HepG2 (cell line): ENCODE data around the gene CACNA1G. TPM values are rescaled to one million over a fixed set of nuclear protein-coding genes. Genes with fewer than 3 reads are reported as not detected.

Source experiments
- ATAC-seq: fragments of 200-7000 bp; cut with Tn5 transposase; 3 replicates; pipeline ENCODE4 v1.9.1; 2020; ENCODE audit warnings: mild to moderate bottlenecking, moderate library complexity
- BruUV-seq: library from RNA; stranded (reverse); fragments of 400-500 nt; replicated peaks from 2 replicates; lab custom pipeline; 2021; lab: Mats Ljungman, UMichigan
- CTCF ChIA-PET: fragments of 300-600 bp; formaldehyde crosslinking; extraction: SDS; loops from one replicate; lab custom pipeline; 2021; ENCODE audit warnings: low total read pairs, inconsistent platforms, low intra/inter-chr PET ratio; lab: Yijun Ruan, JAX
- POLR2A ChIA-PET: fragments of 350-600 bp; sonication (Branson Sonifier 250); formaldehyde crosslinking; loops from one replicate; lab custom pipeline; 2020; ENCODE audit warnings: antibody characterized with exemption, inconsistent platforms; lab: Yijun Ruan, JAX
- DNase-seq: peaks from one replicate; pipeline ENCODE4 v3.0.0-alpha.2; 2015; ENCODE audit warnings: low spot score
- FAIRE-seq: peaks from 3 replicates; lab custom pipeline; 2011; peaks lifted over from hg19 to GRCh38; lab: Jason Lieb, UNC
- H2AFZ ChIP-seq: one replicate; pipeline ENCODE4 v1.6.1; 2011; ENCODE audit warnings: low read length, inconsistent platforms
- H3K27ac ChIP-seq: fragments of 300-600 bp; 3 replicates; pipeline ENCODE4 v1.8.0; 2011; ENCODE audit warnings: mixed run types, mild to moderate bottlenecking, mixed read lengths, low read length, inconsistent platforms; ENCODE audit not compliant: insufficient read depth; ENCODE audit errors: extremely low read length
- H3K27me3 ChIP-seq, 2 experiments: fragments of 200-600 bp in 1 of 2; 2 replicates in 1 of 2; 3 replicates in 1 of 2; pipeline versions ENCODE4 v1.6.0 to v1.8.0; 2011; ENCODE audit warnings: low read length in 2 of 2, mild to moderate bottlenecking in 2 of 2, moderate library complexity in 2 of 2, inconsistent platforms in 1 of 2; ENCODE audit not compliant: insufficient read depth in 2 of 2, control insufficient read depth in 1 of 2
- H3K36me3 ChIP-seq, 2 experiments: fragments of 200-600 bp in 1 of 2; replicated peaks in 1 of 2; 2 replicates in 1 of 2; 3 replicates in 1 of 2; pipeline versions ENCODE4 v1.5.1 to v1.8.0; 2011; ENCODE audit warnings: low read length in 2 of 2, inconsistent platforms in 1 of 2; ENCODE audit not compliant: insufficient read depth in 2 of 2, control insufficient read depth in 1 of 2
- H3K4me1 ChIP-seq: 2 replicates; pipeline ENCODE4 v1.5.1; 2012; ENCODE audit warnings: low read length, inconsistent platforms; ENCODE audit not compliant: insufficient read depth
- H3K4me2 ChIP-seq: 2 replicates; pipeline ENCODE4 v1.6.0; 2011; ENCODE audit warnings: low read depth, low read length, inconsistent platforms
- H3K4me3 ChIP-seq, 3 experiments: fragments of 200-600 bp in 1 of 3; sonication (generic), shearing (Covaris generic) in 1 of 3; replicated peaks in 1 of 3; 2 replicates each; pipeline ENCODE4 v1.5.1; 2011 to 2016; ENCODE audit warnings: low read length in 3 of 3, inconsistent platforms in 2 of 3, low read depth in 2 of 3, mild to moderate bottlenecking in 2 of 3, control low read depth in 1 of 3, mixed read lengths in 1 of 3; ENCODE audit not compliant: insufficient read depth in 1 of 3
- H3K79me2 ChIP-seq: one replicate; pipeline ENCODE4 v1.6.1; 2011; ENCODE audit warnings: low read length, inconsistent platforms; ENCODE audit not compliant: insufficient read depth
- H3K9ac ChIP-seq: 2 replicates; pipeline ENCODE4 v1.6.0; 2011; ENCODE audit warnings: mild to moderate bottlenecking, low read depth, low read length, inconsistent platforms; ENCODE audit not compliant: insufficient read depth
- H3K9me3 ChIP-seq: 2 replicates; pipeline ENCODE4 v1.5.1; 2012; ENCODE audit warnings: mild to moderate bottlenecking, low read length
- H4K20me1 ChIP-seq: 2 replicates; pipeline ENCODE4 v1.6.0; 2011; ENCODE audit warnings: inconsistent platforms, mild to moderate bottlenecking, low read length, moderate library complexity; ENCODE audit not compliant: insufficient read depth
- AGO1 ChIP-seq: fragments of 200-400 bp; formaldehyde crosslinking; IDR thresholded peaks from 2 replicates; pipeline ENCODE4 v1.6.1; 2017; ENCODE audit warnings: mild to moderate bottlenecking, low read depth, low read length, moderate library complexity; ENCODE audit not compliant: poor library complexity, severe bottlenecking
- FOXK2 ChIP-seq: fragments of 450-650 bp; IDR thresholded peaks from 2 replicates; pipeline ENCODE4 v1.6.1; 2016
- GABPB1 ChIP-seq: IDR thresholded peaks from 2 replicates; pipeline ENCODE4 v1.6.1; 2016; ENCODE audit warnings: mild to moderate bottlenecking, missing genetic modification reagents, moderate library complexity, missing compliant biosample characterization
- NFRKB ChIP-seq: fragments of 450-650 bp; IDR thresholded peaks from 2 replicates; pipeline ENCODE4 v1.6.1; 2017
- REPIN1 ChIP-seq: sonication (generic); formaldehyde crosslinking; IDR thresholded peaks from 2 replicates; pipeline ENCODE4 v1.8.0; 2022; ENCODE audit warnings: missing genetic modification reagents, low read depth, mild to moderate bottlenecking, borderline replicate concordance
- SAP130 ChIP-seq: IDR thresholded peaks from 2 replicates; pipeline ENCODE4 v1.6.1; 2016; ENCODE audit warnings: low read depth
- SP2 ChIP-seq: sonication (generic); formaldehyde crosslinking; IDR thresholded peaks from 2 replicates; pipeline ENCODE4 v1.5.1; 2020; ENCODE audit warnings: mild to moderate bottlenecking, missing genetic modification reagents
- SRSF1 ChIP-seq: fragments of 200-400 bp; formaldehyde crosslinking; optimal IDR thresholded peaks from 2 replicates; pipeline ENCODE3; 2017; ENCODE audit warnings: mild to moderate bottlenecking, low read depth, low read length, moderate library complexity
- TAF15 ChIP-seq: fragments of 200-400 bp; formaldehyde crosslinking; IDR thresholded peaks from one replicate; pipeline ENCODE4 v1.6.1; 2018; ENCODE audit warnings: mild to moderate bottlenecking, low read depth, low read length; ENCODE audit not compliant: poor library complexity, severe bottlenecking
- ZBTB33 ChIP-seq: sonication (generic); formaldehyde crosslinking; IDR thresholded peaks from 2 replicates; pipeline ENCODE4 v1.4.0; 2020; ENCODE audit warnings: missing genetic modification reagents
- ZFP82 ChIP-seq: sonication (generic); formaldehyde crosslinking; IDR thresholded peaks from 2 replicates; pipeline ENCODE4 v1.5.1; 2020; ENCODE audit warnings: mild to moderate bottlenecking, missing genetic modification reagents, borderline replicate concordance
- ZNF101 ChIP-seq: sonication (generic); formaldehyde crosslinking; IDR thresholded peaks from 2 replicates; pipeline ENCODE4 v1.4.0; 2020; ENCODE audit warnings: mild to moderate bottlenecking, low read depth, missing genetic modification reagents, borderline replicate concordance
- ZNF543 ChIP-seq: sonication (generic); formaldehyde crosslinking; IDR thresholded peaks from 2 replicates; pipeline ENCODE4 v1.4.0; 2020; ENCODE audit warnings: mild to moderate bottlenecking, missing genetic modification reagents
- ZNF572 ChIP-seq: sonication (generic); formaldehyde crosslinking; IDR thresholded peaks from 2 replicates; pipeline ENCODE4 v1.5.1; 2020; ENCODE audit warnings: mild to moderate bottlenecking, missing genetic modification reagents
- ZNF687 ChIP-seq: sonication (generic); formaldehyde crosslinking; IDR thresholded peaks from 2 replicates; pipeline ENCODE4 v1.5.1; 2020; ENCODE audit warnings: mild to moderate bottlenecking, missing genetic modification reagents, moderate library complexity
- ZNF790 ChIP-seq: sonication (generic); formaldehyde crosslinking; IDR thresholded peaks from 2 replicates; pipeline ENCODE4 v1.8.0; 2022; ENCODE audit warnings: missing genetic modification reagents, mild to moderate bottlenecking, borderline replicate concordance
- WGBS: methylation state at CpG from one replicate; pipeline ENCODE4 v1.1.6; 2017; ENCODE audit warnings: low lambda C conversion rate; 5-methylcytosine and 5-hydroxymethylcytosine counted together
- in situ Hi-C: cut with HindIII; loops from 2 replicates; pipeline ENCODE4 v1.10.0; 2017; ENCODE audit warnings: low pct_unique_long_range_greater_than_20kb; ENCODE audit not compliant: extremely low pct_ligation_motif_present
- intact Hi-C: fragments of 100-400 bp; cut with micrococcal nuclease; formaldehyde crosslinking; loops from one replicate; pipeline ENCODE4 v1.10.0; 2022; ENCODE audit not compliant: unreplicated experiment
- polyA plus RNA-seq, 8 experiments: library from polyadenylated mRNA; depleted of rRNA in 3 of 8; stranded (reverse) in 7 of 8; unstranded in 1 of 8; fragments of >200 nt; fragmentation: Illumina TruSeq in 4 of 8; extraction: Trizol in 4 of 8; gene quantifications; 2 replicates each; pipeline versions ENCODE4 v1.2.1 to v1.2.3, GENCODE V29; 2011 to 2016; ENCODE audit warnings: low read depth in 4 of 8, missing spikeins in 1 of 8, mixed read lengths in 1 of 8; ENCODE audit not compliant: insufficient read depth in 1 of 8
- total RNA-seq, 5 experiments: library from RNA; depleted of rRNA; stranded (reverse); fragments of >200 nt; fragmentation: Illumina TruSeq; extraction: Trizol; gene quantifications; 2 replicates each; pipeline ENCODE4 v1.2.3, GENCODE V29; 2016; ENCODE audit warnings: low read depth in 1 of 5

CACNA1G gene
- total and polyA plus RNA-seq, 2 of the 13 experiments (the other 11 are each of a cell fraction or from before 2014, with no cell fraction given), result 0.02 TPM; not detected in 1

GRCh38 chr17:50594892-50595291 is 34.4 kb downstream of the CACNA1G start (continued):
- TF ChIP-seq SRSF1 (no peak), FOXK2 (no peak), NFRKB (no peak), TAF15 (no peak), ZNF101 (no peak), ZNF572 (CRISPR knock-in tag) (no peak), ZNF790 (CRISPR knock-in tag) (no peak)

GRCh38 chr17:50596191-50597037 is 35.9 kb downstream of the CACNA1G start:
- peaks cover 43 to 90% of the 10 kb centered on the region in 2 experiments; a peak in 4 of 5 replicates for H3K27me3 ChIP-seq
- H3K79me2 ChIP-seq, result no peaks in the 10 kb centered on the region
- H3K27ac ChIP-seq, result no peak overlapping the region
- in situ Hi-C loops, result no loop called here
- WGBS, result 23% methylated on average over 24 of the region's 34 CpGs
- no peak overlapping the region for H3K4me3 ChIP-seq
- no peak for FAIRE-seq
- no peaks in the 10 kb centered on the region; a peak in 1 of 5 replicates for H3K36me3 ChIP-seq
- H3K4me1 ChIP-seq, result 0 out of 2 replicates have a peak, but pooled peaks cover 12% of the 10 kb centered on the region
- H4K20me1 ChIP-seq, result no peaks in the 10 kb centered on the region; the same call in 1 of the 2 replicates
- no peaks in the 10 kb centered on the region for H3K9me3 ChIP-seq
- no peak for DNase-seq
- BruUV-seq, result no TSS peak
- H3K9ac ChIP-seq, result no peak overlapping the region
- ChIA-PET POLR2A (no interaction called here), CTCF (interaction anchor here (0.8 to 1.2 kb wide), 2 partner anchors 31 to 50 kb away, joined by 3 to 4 read pairs; partner anchors contain the start of gene SPATA20)
- H2AFZ ChIP-seq, result no peak overlapping the region
- no peak overlapping the region for H3K4me2 ChIP-seq
- ATAC-seq, result peak; percentile 66
- intact Hi-C loops, result no loop called here
- TF ChIP-seq GABPB1 (CRISPR knock-in tag) (peak; percentile 45; the same call in 1 of the 2 replicates), ZFP82 (no peak), AGO1 (peak; percentile 26), SP2 (CRISPR knock-in tag) (no peak), REPIN1 (CRISPR knock-in tag) (no peak), ZNF543 (CRISPR knock-in tag) (no peak), ZBTB33 (CRISPR knock-in tag) (peak; percentile 87), SAP130 (CRISPR knock-in tag) (no peak), ZNF687 (peak; percentile 32; the same call in 1 of the 2 replicates)
